Tibial artery (tissue), 4 donors: Measurements from ENCODE around the gene DLK1.

Experiments used
- DNase-seq, 2 donors: peaks; one replicate each; pipeline ENCODE4 v3.0.0-alpha.2; 2019
- H3K27ac ChIP-seq, 2 donors: fragments of 200-600 bp; sonication (generic) in 1 of 2; 1 replicate in 1 of 2; 2 replicates in 1 of 2; pipeline ENCODE4 v1.5.1; 2018 to 2019; ENCODE audit warnings: mild to moderate bottlenecking in 1 of 2
- H3K27me3 ChIP-seq, 2 donors: fragments of 200-600 bp; sonication (generic) in 1 of 2; one replicate each; pipeline versions ENCODE4 v1.5.1 to v1.6.0; 2016 to 2019
- H3K36me3 ChIP-seq, 3 donors: fragments of 200-600 bp; sonication (generic) in 2 of 3; one replicate each; pipeline ENCODE4 v1.5.1; 2016 to 2019; ENCODE audit warnings: mild to moderate bottlenecking in 2 of 3
- H3K4me1 ChIP-seq, 4 donors: fragments of 200-600 bp; sonication (generic) in 2 of 4; 1 replicate in 3 of 4; 2 replicates in 1 of 4; pipeline ENCODE4 v1.5.1; 2016 to 2019
- H3K4me3 ChIP-seq, 2 donors: fragments of 200-600 bp; sonication (generic) in 1 of 2; 1 replicate in 1 of 2; 2 replicates in 1 of 2; pipeline ENCODE4 v1.5.1; 2018 to 2019; ENCODE audit warnings: mild to moderate bottlenecking in 2 of 2
- H3K9me3 ChIP-seq, 3 donors: fragments of 200-600 bp; sonication (generic) in 1 of 3; one replicate each; pipeline ENCODE4 v1.5.1; 2016 to 2019
- intact Hi-C: fragments of 100-400 bp; cut with DNase I; formaldehyde crosslinking; loops from one replicate; pipeline ENCODE4 v1.15.0; 2023; ENCODE audit warnings: low total_unique reads
- TF ChIP-seq, protein P1 (sequence below), 2 experiments: fragments of 200-600 bp in 1 of 2; fragments of 450-650 bp in 1 of 2; IDR thresholded peaks; one replicate each; pipeline ENCODE4 v1.5.1; 2017 to 2019; ENCODE audit warnings: antibody characterized with exemption in 2 of 2, mild to moderate bottlenecking in 1 of 2, moderate library complexity in 1 of 2

DLK1 gene

DNA sequence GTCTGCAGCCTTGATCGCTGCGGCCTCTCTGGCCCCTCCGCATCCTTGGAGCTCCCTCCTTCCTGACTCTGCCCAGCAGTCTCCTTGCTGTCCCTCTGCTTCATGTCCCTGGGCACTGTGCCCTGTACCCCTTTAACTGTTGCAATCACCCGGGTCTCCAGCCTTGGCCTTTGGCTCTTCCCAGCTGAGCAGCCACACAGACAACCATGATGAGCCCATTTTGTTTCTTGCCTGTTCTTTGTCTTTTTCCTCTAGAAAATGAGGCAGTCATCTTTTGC is 58.6 kb downstream of the DLK1 start:
- no peak overlapping the region for H3K4me3 ChIP-seq
- H3K36me3 ChIP-seq, result no peaks in the 10 kb centered on the region
- H3K9me3 ChIP-seq, result no peaks in the 10 kb centered on the region
- intact Hi-C loops, result no loop called here
- no peak overlapping the region for H3K27ac ChIP-seq
- TF ChIP-seq, protein P1, sequence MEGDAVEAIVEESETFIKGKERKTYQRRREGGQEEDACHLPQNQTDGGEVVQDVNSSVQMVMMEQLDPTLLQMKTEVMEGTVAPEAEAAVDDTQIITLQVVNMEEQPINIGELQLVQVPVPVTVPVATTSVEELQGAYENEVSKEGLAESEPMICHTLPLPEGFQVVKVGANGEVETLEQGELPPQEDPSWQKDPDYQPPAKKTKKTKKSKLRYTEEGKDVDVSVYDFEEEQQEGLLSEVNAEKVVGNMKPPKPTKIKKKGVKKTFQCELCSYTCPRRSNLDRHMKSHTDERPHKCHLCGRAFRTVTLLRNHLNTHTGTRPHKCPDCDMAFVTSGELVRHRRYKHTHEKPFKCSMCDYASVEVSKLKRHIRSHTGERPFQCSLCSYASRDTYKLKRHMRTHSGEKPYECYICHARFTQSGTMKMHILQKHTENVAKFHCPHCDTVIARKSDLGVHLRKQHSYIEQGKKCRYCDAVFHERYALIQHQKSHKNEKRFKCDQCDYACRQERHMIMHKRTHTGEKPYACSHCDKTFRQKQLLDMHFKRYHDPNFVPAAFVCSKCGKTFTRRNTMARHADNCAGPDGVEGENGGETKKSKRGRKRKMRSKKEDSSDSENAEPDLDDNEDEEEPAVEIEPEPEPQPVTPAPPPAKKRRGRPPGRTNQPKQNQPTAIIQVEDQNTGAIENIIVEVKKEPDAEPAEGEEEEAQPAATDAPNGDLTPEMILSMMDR (IDR thresholded peaks at IDR 0.05), result no peak
- H3K4me1 ChIP-seq, result no peaks in the 10 kb centered on the region
- no peak for DNase-seq
- H3K27me3 ChIP-seq, result peaks cover 0 to 24% of the 10 kb centered on the region in 2 donors

DNA sequence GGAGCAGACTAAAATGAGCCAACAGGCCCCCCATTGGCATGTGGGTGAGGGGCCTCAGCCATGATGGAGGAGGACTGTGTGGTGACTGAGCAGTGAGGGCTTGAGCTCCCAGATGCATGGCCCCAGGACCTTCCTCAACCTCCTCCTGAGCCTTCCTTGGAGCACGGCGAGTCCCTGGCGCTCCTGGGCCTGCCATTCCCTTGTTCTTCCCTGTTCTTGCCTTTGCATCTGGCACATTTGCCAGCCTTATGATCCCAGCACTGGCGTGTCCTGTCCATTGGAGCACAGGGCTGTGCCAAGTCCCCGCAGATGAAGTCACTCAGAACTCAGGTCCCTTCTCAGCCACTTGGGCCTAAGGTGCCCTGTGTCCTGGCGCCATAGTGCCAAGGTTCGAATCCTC is 58.9 kb downstream of the DLK1 start:
- H3K4me1 ChIP-seq, result no peaks in the 10 kb centered on the region
- TF ChIP-seq, protein P1 (IDR thresholded peaks at IDR 0.05), result no peak
- H3K9me3 ChIP-seq, result no peaks in the 10 kb centered on the region
- no peak overlapping the region for H3K4me3 ChIP-seq
- no peak for DNase-seq
- intact Hi-C loops, result no loop called here
- H3K27ac ChIP-seq, result no peak overlapping the region
- H3K27me3 ChIP-seq, result peaks cover 0 to 27% of the 10 kb centered on the region in 2 donors
- H3K36me3 ChIP-seq, result no peaks in the 10 kb centered on the region

DNA sequence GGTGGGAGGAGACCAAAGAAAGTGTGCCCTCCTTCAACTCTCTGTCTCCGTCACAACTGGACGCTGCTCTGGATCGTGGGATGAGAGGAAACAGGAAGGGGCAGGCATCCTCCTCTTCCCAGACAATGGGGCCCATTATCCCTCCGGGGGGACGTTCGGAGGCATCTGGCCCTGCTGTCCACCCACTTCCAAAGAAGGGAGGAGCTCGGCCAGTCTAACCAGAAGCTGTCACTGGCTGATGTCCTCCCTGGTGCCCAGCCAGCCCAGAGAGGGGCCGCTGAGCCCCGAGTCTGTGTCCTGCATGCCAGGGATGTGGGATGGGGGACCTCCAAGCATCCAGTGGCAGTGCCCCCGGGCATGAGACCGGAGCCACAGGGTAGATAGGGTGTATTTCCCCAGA is 59.4 kb downstream of the DLK1 start:
- Histone ChIP-seq H3K36me3 (no peaks in the 10 kb centered on the region), H3K9me3 (no peaks in the 10 kb centered on the region), H3K4me1 (no peaks in the 10 kb centered on the region), H3K27ac (no peak overlapping the region), H3K4me3 (no peak overlapping the region), H3K27me3 (peaks cover 0 to 32% of the 10 kb centered on the region in 2 donors)
- no peak for DNase-seq
- intact Hi-C loops, result no loop called here
- TF ChIP-seq, protein P1 (IDR thresholded peaks at IDR 0.05), result no peak

DNA sequence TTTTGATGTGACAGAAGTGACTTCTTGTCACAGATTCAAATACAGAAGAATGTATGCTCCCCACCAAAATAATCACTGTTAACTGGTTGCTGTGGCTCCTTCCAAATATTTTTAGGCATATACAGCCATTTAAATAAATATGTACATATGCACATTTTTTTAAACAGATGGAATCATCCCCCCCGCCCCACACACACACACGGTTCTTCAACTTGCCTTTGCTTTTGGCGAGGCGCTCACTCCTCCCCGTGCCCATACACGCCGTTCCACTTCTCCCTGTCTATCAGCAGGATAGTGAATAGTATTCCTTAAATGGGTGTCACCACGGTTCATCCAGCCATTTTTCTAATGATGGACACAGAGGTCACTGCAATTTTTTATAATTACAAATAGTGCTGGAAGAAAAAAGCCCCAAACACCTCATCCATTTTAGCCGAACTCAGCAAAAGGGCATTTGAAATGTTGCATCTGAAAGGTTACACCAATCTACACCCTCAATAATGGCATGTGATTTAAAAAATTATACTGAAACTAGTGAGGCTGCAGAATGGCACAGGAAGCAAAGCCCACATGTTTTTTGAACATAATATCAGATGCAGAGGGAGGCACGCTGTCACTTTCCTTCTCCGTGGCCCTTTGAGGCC is 60.0 kb downstream of the DLK1 start:
- DNase-seq, result no peak
- intact Hi-C loops, result no loop called here
- H3K27ac ChIP-seq, result no peak overlapping the region
- H3K27me3 ChIP-seq, result peaks cover 0 to 38% of the 10 kb centered on the region in 2 donors
- H3K4me3 ChIP-seq, result no peak overlapping the region
- no peaks in the 10 kb centered on the region for H3K4me1 ChIP-seq
- no peaks in the 10 kb centered on the region for H3K36me3 ChIP-seq
- no peaks in the 10 kb centered on the region for H3K9me3 ChIP-seq
- TF ChIP-seq, protein P1 (IDR thresholded peaks at IDR 0.05), result no peak

DNA sequence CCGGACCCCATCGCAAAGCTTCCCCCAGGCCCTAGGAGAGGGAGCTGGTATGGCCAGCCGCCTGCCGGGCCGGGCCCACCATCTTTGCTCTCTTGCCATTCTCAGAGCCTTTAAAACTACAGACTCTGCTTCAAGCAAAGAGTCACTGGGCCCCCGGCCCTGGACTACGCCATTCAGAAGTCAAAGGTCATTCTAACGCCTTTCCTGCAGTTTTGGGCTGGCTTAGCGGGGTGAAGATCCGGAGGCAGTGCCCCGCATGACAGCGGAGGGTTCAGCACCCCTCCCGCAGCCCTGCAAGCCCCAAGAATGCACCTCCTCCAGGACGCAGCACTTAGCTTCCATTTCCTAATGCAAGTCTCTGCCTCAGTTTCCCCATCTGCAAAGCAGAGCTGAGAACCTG is 61.0 kb downstream of the DLK1 start:
- TF ChIP-seq, protein P1 (IDR thresholded peaks at IDR 0.05), result no peak

More for the DNA sequence above, 61.0 kb downstream of the DLK1 start:
- Histone ChIP-seq H3K9me3 (no peaks in the 10 kb centered on the region), H3K27ac (no peak overlapping the region), H3K4me1 (no peaks in the 10 kb centered on the region), H3K36me3 (no peaks in the 10 kb centered on the region), H3K4me3 (no peak overlapping the region), H3K27me3 (peaks cover 0 to 47% of the 10 kb centered on the region in 2 donors)
- intact Hi-C loops, result no loop called here
- DNase-seq, result no peak
